Parathyroid adenoma (tissue), 2 donors: ENCODE results near the gene ATP9B.

Experiments used
- H2AFZ ChIP-seq: fragments of 300-600 bp; sonication (generic); one replicate; pipeline ENCODE4 v1.7.0; 2017; ENCODE audit warnings: antibody characterized with exemption, mild to moderate bottlenecking
- H3K27ac ChIP-seq: fragments of 300-600 bp; sonication (generic); one replicate; pipeline ENCODE4 v1.7.0; 2017
- H3K27me3 ChIP-seq: fragments of 300-600 bp; sonication (generic); one replicate; pipeline ENCODE4 v1.7.0; 2017; ENCODE audit warnings: low read length; ENCODE audit not compliant: control insufficient read depth, insufficient read depth
- H3K36me3 ChIP-seq: fragments of 300-600 bp; sonication (generic); one replicate; pipeline ENCODE4 v1.7.0; 2017; ENCODE audit warnings: low read length; ENCODE audit not compliant: control insufficient read depth, insufficient read depth
- H3K4me1 ChIP-seq: fragments of 300-600 bp; sonication (generic); one replicate; pipeline ENCODE4 v1.7.0; 2017; ENCODE audit warnings: control low read depth
- H3K4me2 ChIP-seq: fragments of 300-600 bp; sonication (generic); one replicate; pipeline ENCODE4 v1.7.0; 2017; ENCODE audit warnings: low read length
- H3K4me3 ChIP-seq: fragments of 300-600 bp; sonication (generic); one replicate; pipeline ENCODE4 v1.7.0; 2017; ENCODE audit warnings: low read depth, low read length
- H3K79me2 ChIP-seq: fragments of 300-600 bp; sonication (generic); one replicate; pipeline ENCODE4 v1.7.0; 2017; ENCODE audit warnings: control low read depth
- H3K9ac ChIP-seq: fragments of 300-600 bp; sonication (generic); one replicate; pipeline ENCODE4 v1.7.0; 2017; ENCODE audit warnings: mild to moderate bottlenecking
- H3K9me3 ChIP-seq: fragments of 300-600 bp; sonication (generic); one replicate; pipeline ENCODE4 v1.7.0; 2017; ENCODE audit warnings: low read length; ENCODE audit not compliant: control insufficient read depth
- CTCF ChIP-seq: fragments of 300-600 bp; sonication (generic); IDR thresholded peaks from one replicate; pipeline ENCODE4 v1.7.0; 2017; ENCODE audit warnings: antibody characterized with exemption, mild to moderate bottlenecking
- donor health status: primary hyperparathyroidism.

ATP9B gene

GRCh38 chr18:79178113-79178531 is 108.9 kb downstream of the ATP9B start:
- no peaks in the 10 kb centered on the region for H3K27me3 ChIP-seq
- no peaks in the 10 kb centered on the region for H3K36me3 ChIP-seq
- no peaks in the 10 kb centered on the region for H3K9me3 ChIP-seq
- H2AFZ ChIP-seq: no peak overlapping the region
- H3K4me3 ChIP-seq: no peak overlapping the region
- H3K27ac ChIP-seq: no peak overlapping the region
- no peak for TF ChIP-seq CTCF
- no peaks in the 10 kb centered on the region for H3K4me1 ChIP-seq
- no peak overlapping the region for H3K4me2 ChIP-seq
- H3K79me2 ChIP-seq: peaks cover 3% of the 10 kb centered on the region
- H3K9ac ChIP-seq: no peak overlapping the region

- TF ChIP-seq CTCF: no peak
- no peaks in the 10 kb centered on the region for H3K4me1 ChIP-seq
- no peak overlapping the region for H3K4me2 ChIP-seq
These were observed 113.0 kb downstream of the ATP9B start for GRCh38 chr18:79182047-79182713.

GRCh38 chr18:79185648-79186047 is 116.5 kb downstream of the ATP9B start:
- H3K27ac ChIP-seq: no peak overlapping the region
- no peaks in the 10 kb centered on the region for H3K79me2 ChIP-seq
- no peak overlapping the region for H2AFZ ChIP-seq
- H3K27me3 ChIP-seq: no peaks in the 10 kb centered on the region
- no peak overlapping the region for H3K4me3 ChIP-seq
- H3K9me3 ChIP-seq: no peaks in the 10 kb centered on the region
- H3K36me3 ChIP-seq: no peaks in the 10 kb centered on the region
- no peaks in the 10 kb centered on the region for H3K4me1 ChIP-seq
- H3K4me2 ChIP-seq: no peak overlapping the region
- no peak overlapping the region for H3K9ac ChIP-seq
- TF ChIP-seq CTCF: no peak

More at GRCh38 chr18:79182047-79182713, 113.0 kb downstream of the ATP9B start:
- Histone ChIP-seq H3K9ac (no peak overlapping the region), H3K27me3 (no peaks in the 10 kb centered on the region), H3K27ac (no peak overlapping the region), H3K79me2 (no peaks in the 10 kb centered on the region), H3K9me3 (no peaks in the 10 kb centered on the region), H3K4me3 (no peak overlapping the region), H2AFZ (no peak overlapping the region), H3K36me3 (no peaks in the 10 kb centered on the region)

- Histone ChIP-seq H3K4me1 (no peaks in the 10 kb centered on the region), H3K27me3 (no peaks in the 10 kb centered on the region), H3K4me3 (no peak overlapping the region), H3K27ac (no peak overlapping the region), H3K4me2 (no peak overlapping the region), H3K9me3 (no peaks in the 10 kb centered on the region), H3K79me2 (no peaks in the 10 kb centered on the region), H3K9ac (no peak overlapping the region), H2AFZ (no peak overlapping the region), H3K36me3 (no peaks in the 10 kb centered on the region)
- TF ChIP-seq CTCF: no peak
These were observed 117.5 kb downstream of the ATP9B start for GRCh38 chr18:79186649-79187048.
